ENCODE results near the gene ASS1. TPM values are rescaled to one million over a fixed set of nuclear protein-coding genes. Genes with fewer than 3 reads are reported as not detected.

ASS1 gene
- total RNA-seq, 1 donor from 2014 or later, result 117 TPM

DNA sequence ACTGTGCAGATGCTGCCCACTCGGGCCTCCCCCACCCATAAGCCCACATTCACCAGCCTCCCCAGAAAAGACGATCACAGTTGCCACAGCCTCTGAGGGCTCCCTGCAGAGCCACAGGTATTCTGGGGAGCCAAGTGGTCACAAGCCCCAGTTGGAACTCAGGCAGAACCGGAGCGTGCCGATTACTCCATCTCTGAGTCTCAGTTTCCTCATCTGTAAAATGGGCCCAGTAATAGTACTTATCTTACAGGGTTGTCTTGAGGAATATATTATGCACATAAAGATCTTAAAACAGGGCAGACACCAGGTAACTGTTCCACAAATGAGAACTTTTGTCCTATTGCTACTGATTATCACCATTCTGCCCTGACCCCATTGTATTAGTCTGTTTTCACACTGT, 77.0 kb downstream of the ASS1 start:
- Histone ChIP-seq H3K27me3 (ENCODE audit: insufficient read depth, low read length) (peaks cover 8% of the 10 kb centered on the region), H2AFZ (ENCODE audit: low read depth, low read length) (no peak overlapping the region), H3K4me2 (ENCODE audit: low read length) (no peak overlapping the region), H3K79me2 (ENCODE audit: insufficient read depth, low read length) (no peaks in the 10 kb centered on the region), H3K9ac (ENCODE audit: low read length) (no peak overlapping the region), H3K27ac (ENCODE audit: low read depth, low read length) (no peak overlapping the region), H3K4me1 (ENCODE audit: insufficient read depth, low read length) (no peaks in the 10 kb centered on the region), H3K36me3 (ENCODE audit: insufficient read depth, low read length) (no peaks in the 10 kb centered on the region), H3K9me3 (ENCODE audit: insufficient read depth, low read depth, low read length) (no peaks in the 10 kb centered on the region), H4K20me1 (ENCODE audit: insufficient read depth, low read length) (no peaks in the 10 kb centered on the region), H3K4me3 (ENCODE audit: insufficient read depth, low read depth, low read length) (no peak overlapping the region)
- no peak overlapping the region for H3K27ac Mint-ChIP-seq (ENCODE audit: unreplicated experiment)
- no peaks in the 10 kb centered on the region for H3K4me1 Mint-ChIP-seq (ENCODE audit: low read depth, unreplicated experiment)
- DNase-seq (ENCODE audit: low read depth) (no peak), FAIRE-seq (no peak)
- TF ChIP-seq EZH2 (IDR thresholded peaks at IDR 0.05; ENCODE audit: insufficient read depth, low read length), result no peak
- TF ChIP-seq, protein P1, sequence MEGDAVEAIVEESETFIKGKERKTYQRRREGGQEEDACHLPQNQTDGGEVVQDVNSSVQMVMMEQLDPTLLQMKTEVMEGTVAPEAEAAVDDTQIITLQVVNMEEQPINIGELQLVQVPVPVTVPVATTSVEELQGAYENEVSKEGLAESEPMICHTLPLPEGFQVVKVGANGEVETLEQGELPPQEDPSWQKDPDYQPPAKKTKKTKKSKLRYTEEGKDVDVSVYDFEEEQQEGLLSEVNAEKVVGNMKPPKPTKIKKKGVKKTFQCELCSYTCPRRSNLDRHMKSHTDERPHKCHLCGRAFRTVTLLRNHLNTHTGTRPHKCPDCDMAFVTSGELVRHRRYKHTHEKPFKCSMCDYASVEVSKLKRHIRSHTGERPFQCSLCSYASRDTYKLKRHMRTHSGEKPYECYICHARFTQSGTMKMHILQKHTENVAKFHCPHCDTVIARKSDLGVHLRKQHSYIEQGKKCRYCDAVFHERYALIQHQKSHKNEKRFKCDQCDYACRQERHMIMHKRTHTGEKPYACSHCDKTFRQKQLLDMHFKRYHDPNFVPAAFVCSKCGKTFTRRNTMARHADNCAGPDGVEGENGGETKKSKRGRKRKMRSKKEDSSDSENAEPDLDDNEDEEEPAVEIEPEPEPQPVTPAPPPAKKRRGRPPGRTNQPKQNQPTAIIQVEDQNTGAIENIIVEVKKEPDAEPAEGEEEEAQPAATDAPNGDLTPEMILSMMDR (IDR thresholded peaks at IDR 0.05; ENCODE audit: insufficient read depth, low read depth, low read length), result no peak
- H3K36me3 Mint-ChIP-seq (ENCODE audit: low read depth, unreplicated experiment), result peaks cover 2% of the 10 kb centered on the region
- peaks cover 39% of the 10 kb centered on the region for H3K27me3 Mint-ChIP-seq (ENCODE audit: low read depth, unreplicated experiment)
- H3K4me3 Mint-ChIP-seq (ENCODE audit: unreplicated experiment), result no peak overlapping the region
- H3K9me3 Mint-ChIP-seq (ENCODE audit: unreplicated experiment), result peaks cover 1% of the 10 kb centered on the region

DNA sequence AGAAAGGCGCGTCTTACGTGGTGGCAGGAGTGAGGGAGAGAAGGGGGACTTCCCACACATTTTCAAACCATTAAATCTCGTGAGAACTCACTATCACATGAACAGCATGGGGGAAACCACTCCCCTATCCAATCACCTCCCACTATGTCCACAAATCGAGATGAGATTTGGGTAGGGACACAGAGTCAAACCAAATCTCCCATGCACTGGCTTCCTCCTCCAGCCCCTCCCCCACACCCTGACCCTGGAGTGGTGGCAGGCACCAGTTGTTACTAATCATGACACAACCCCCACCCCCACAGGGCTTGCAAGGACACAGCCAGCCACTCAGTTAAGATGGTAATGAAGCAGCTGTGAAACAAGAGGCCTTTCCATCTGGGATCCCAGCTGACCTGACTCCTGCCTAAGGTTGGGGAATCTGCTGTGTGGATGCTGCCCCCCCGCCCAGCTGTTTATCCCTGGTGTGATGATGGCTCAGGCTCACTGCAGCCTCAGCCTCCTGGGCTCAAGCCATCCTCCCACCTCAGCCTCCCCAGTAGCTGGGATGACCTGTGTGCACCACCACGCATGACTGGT, 77.6 kb downstream of the ASS1 start:
- DNase-seq (ENCODE audit: low read depth) (no peak), FAIRE-seq (no peak)
- Histone ChIP-seq H3K79me2 (ENCODE audit: insufficient read depth, low read length) (no peaks in the 10 kb centered on the region), H3K4me1 (ENCODE audit: insufficient read depth, low read length) (no peaks in the 10 kb centered on the region), H4K20me1 (ENCODE audit: insufficient read depth, low read length) (no peaks in the 10 kb centered on the region), H3K4me3 (ENCODE audit: insufficient read depth, low read depth, low read length) (no peak overlapping the region), H3K9ac (ENCODE audit: low read length) (no peak overlapping the region), H2AFZ (ENCODE audit: low read depth, low read length) (no peak overlapping the region), H3K27ac (ENCODE audit: low read depth, low read length) (no peak overlapping the region), H3K36me3 (ENCODE audit: insufficient read depth, low read length) (no peaks in the 10 kb centered on the region), H3K9me3 (ENCODE audit: insufficient read depth, low read depth, low read length) (no peaks in the 10 kb centered on the region), H3K4me2 (ENCODE audit: low read length) (no peak overlapping the region), H3K27me3 (ENCODE audit: insufficient read depth, low read length) (peaks cover 12% of the 10 kb centered on the region)
- Mint-ChIP-seq H3K4me3 (ENCODE audit: unreplicated experiment) (no peak overlapping the region), H3K36me3 (ENCODE audit: low read depth, unreplicated experiment) (peaks cover 2% of the 10 kb centered on the region), H3K4me1 (ENCODE audit: low read depth, unreplicated experiment) (no peaks in the 10 kb centered on the region), H3K27me3 (ENCODE audit: low read depth, unreplicated experiment) (peaks cover 44% of the 10 kb centered on the region), H3K9me3 (ENCODE audit: unreplicated experiment) (peaks cover 1% of the 10 kb centered on the region), H3K27ac (ENCODE audit: unreplicated experiment) (no peak overlapping the region)
- TF ChIP-seq EZH2 (IDR thresholded peaks at IDR 0.05; ENCODE audit: insufficient read depth, low read length), result no peak
- TF ChIP-seq, protein P1 (IDR thresholded peaks at IDR 0.05; ENCODE audit: insufficient read depth, low read depth, low read length), result no peak

DNA sequence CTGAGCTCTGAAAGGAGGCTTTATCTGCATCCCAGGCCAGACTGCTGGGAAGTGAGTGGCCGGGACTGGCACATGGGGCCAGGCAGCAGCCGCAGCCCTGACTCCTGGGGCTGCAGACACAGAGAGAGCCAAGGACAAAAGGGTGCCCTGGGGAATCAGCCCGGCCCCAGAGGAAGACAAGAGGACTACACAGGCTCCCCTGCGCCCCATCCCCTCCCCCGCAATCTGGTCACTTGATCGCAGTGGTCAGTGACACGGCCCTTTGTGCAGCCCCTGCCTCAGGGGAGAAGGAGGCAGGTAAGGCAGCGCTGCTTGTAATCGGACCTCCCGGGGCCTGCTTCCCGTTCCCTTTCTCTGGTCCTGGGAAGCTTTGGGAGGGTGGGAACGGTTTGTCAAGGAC, 79.2 kb downstream of the ASS1 start:
- H2AFZ ChIP-seq (ENCODE audit: low read depth, low read length), result no peak overlapping the region
- no peak overlapping the region for H3K27ac Mint-ChIP-seq (ENCODE audit: unreplicated experiment)
- no peak for FAIRE-seq

More for the DNA sequence above, 79.2 kb downstream of the ASS1 start:
- no peak overlapping the region for H3K4me2 ChIP-seq (ENCODE audit: low read length)
- H3K4me3 ChIP-seq (ENCODE audit: insufficient read depth, low read depth, low read length), result no peak overlapping the region
- Mint-ChIP-seq H3K4me1 (ENCODE audit: low read depth, unreplicated experiment) (no peaks in the 10 kb centered on the region), H3K4me3 (ENCODE audit: unreplicated experiment) (no peak overlapping the region), H3K27me3 (ENCODE audit: low read depth, unreplicated experiment) (peaks cover 42% of the 10 kb centered on the region), H3K36me3 (ENCODE audit: low read depth, unreplicated experiment) (peaks cover 2% of the 10 kb centered on the region), H3K9me3 (ENCODE audit: unreplicated experiment) (peaks cover 1% of the 10 kb centered on the region)
- H3K4me1 ChIP-seq (ENCODE audit: insufficient read depth, low read length), result no peaks in the 10 kb centered on the region
- no peaks in the 10 kb centered on the region for H3K36me3 ChIP-seq (ENCODE audit: insufficient read depth, low read length)
- H4K20me1 ChIP-seq (ENCODE audit: insufficient read depth, low read length), result no peaks in the 10 kb centered on the region
- H3K9me3 ChIP-seq (ENCODE audit: insufficient read depth, low read depth, low read length), result no peaks in the 10 kb centered on the region
- H3K27ac ChIP-seq (ENCODE audit: low read depth, low read length), result no peak overlapping the region
- peaks cover 13% of the 10 kb centered on the region for H3K27me3 ChIP-seq (ENCODE audit: insufficient read depth, low read length)
- TF ChIP-seq EZH2 (IDR thresholded peaks at IDR 0.05; ENCODE audit: insufficient read depth, low read length), result no peak
- TF ChIP-seq, protein P1 (IDR thresholded peaks at IDR 0.05; ENCODE audit: insufficient read depth, low read depth, low read length), result no peak
- H3K79me2 ChIP-seq (ENCODE audit: insufficient read depth, low read length), result no peaks in the 10 kb centered on the region
- DNase-seq (ENCODE audit: low read depth), result no peak
- no peak overlapping the region for H3K9ac ChIP-seq (ENCODE audit: low read length)

Measured in astrocyte (in vitro differentiated cells and primary cell).